GM21367 (cell line): ENCODE results near the gene ABCC9.

Source experiments
- ATAC-seq: cut with Tn5 transposase; IDR thresholded peaks from one replicate; pipeline ENCODE4 v1.9.1; 2021; ENCODE audit not compliant: unreplicated experiment

The ABCC9 gene

DNA sequence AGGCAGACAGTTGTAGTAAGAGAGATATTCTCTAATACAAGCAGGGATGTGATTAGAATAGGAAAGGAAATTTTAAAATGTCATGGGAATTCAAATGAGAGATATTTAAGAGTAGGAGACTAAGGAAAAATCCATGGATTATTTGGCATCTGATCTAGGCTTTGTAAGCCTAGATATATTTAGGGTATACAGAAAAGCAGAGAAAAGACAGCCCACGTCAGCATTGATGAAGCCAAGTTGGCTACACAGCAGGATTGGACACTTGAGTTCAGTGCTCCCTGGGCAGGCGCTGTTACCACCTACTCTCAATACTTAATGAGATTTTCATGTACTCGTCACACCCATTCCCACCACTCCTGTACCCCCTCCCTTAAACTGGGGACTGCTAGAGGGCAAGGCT, 165.1 kb downstream of the ABCC9 start:
- ATAC-seq: no peak

DNA sequence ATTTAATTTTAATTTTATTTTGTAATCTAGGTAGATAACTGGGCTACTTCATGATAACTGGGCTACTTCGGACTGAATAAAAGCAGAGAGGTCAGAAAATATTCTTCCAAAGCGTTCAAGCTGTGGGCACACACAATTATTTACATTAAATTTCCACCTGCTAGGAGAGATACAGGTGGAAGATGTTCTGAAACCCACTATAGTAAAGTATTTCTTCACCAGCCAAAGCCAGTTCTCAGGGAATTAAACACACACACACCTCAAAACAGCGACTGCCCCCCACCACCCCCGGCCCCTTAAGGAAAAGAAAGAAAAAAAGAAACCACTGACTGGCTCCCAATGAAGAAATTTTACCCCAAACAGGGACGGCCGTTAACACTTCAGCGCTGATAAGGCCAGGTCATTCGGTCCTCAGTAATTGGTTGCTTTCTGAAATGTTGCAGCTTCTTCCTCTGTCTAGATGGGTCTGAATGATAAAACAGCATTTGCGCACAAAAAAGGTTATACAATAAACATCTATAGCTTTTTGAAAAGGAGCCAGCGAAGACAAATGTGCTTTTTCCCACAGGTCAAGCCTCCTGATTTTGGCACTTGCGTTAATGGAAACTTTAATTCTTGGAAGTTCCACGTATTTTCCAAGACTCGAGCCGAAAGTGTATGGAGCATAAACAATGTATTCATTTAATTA, 165.9 kb downstream of the ABCC9 start:
- ATAC-seq: no peak

DNA sequence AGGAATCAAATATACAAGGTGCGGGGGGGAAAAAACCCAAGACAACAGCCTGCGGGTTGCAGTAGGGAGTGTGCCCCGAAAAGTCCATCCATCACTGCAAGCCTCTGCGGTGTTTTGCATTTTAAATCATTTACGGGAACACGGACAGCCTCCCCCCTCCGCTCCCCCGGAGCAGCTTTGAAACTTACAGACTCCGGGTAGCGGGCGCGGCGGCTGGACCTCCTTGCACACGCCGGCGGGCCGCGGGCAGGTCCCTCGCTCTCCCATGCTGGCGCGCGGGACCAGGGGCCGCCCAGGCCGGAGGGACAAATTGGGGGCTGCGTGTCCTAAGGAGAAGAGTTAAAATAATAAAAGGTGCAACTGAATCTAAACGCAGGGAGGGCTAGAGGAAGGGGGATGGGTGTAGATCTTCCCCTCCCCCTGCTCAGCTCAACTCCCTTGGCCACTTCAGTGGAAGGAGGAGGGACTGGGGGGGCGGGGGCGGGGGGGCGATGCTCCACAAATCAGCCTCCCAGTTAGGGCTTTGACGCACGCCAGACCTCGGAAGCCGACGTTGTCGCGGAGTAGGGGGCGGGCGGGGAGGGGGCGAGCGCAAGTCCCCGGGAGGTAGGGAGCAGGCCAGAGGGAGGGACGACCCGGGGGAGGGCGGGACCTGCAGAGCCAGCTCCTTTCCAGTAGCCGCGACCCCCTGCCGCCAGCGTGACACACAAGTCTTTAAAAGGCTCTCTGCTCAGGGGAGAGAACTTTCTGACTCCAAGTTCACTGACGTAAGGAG, 166.7 kb downstream of the ABCC9 start, which contains the start of gene KCNJ8:
Gene KCNJ8, minus strand, starts transcription at position 349 of the 775 bp plus-strand sequence. CDS start 1,090 bp downstream, outside the sequence.
- no peak for ATAC-seq

DNA sequence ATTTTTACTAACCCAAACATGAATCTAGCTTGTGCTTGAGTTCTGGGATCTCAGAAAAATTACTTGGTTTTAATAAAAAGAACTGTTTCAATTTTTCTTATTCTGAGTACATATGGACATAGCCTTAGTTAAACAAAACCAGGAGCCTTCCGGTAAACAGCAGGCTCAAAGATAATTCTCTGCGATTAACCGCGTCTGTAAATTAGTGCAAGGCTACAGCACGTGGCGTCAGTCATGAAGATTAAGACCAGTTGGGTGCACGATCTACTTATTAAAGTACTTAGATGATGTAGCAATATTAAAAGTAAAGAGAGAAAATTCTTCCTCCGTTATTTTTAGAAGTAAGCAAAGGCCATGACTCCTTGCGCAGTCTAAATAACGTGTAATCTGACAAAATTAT, 167.4 kb downstream of the ABCC9 start:
- no peak for ATAC-seq

DNA sequence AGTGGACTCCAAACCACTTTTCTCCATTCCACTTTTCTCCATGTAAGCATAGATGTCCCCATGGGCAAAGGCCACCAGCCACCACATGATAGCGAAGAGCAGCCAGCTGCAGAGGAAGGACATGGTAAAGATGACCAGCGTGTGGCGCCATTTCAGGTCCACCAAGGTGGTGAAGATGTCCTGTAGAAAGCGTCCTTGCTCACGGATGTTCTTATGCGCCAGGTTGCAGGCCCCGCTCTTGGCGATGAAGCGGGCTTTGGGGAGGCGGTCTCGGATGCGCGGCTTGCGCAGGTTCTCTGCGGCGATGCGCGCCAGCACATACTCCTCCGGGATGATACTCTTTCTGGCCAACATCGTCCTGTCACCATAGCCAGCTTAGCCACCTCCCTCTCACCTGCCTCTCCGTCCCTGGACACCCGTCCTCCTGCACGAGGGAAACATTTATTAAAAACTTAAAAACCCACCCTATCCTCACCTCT, 167.9 kb downstream of the ABCC9 start:
- ATAC-seq: no peak

DNA sequence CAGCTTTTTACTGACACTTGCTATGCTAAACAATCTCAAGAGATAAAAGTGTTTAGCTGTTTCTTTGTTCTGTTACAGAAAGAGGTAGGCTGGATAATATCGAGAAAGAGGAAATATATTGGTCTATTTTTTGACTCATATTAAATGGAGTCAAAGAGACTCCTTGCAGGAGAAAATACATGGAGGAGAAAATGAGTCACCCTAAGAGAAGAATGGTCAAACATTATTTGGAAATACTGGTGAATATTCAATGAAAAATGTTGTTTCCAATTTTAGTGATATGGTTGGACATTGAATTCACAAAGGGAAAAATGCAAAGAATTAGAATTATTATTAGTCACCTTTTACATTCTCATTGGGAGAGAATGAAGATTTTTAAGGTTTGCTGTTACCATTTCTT, 169.9 kb downstream of the ABCC9 start:
- ATAC-seq: no peak

DNA sequence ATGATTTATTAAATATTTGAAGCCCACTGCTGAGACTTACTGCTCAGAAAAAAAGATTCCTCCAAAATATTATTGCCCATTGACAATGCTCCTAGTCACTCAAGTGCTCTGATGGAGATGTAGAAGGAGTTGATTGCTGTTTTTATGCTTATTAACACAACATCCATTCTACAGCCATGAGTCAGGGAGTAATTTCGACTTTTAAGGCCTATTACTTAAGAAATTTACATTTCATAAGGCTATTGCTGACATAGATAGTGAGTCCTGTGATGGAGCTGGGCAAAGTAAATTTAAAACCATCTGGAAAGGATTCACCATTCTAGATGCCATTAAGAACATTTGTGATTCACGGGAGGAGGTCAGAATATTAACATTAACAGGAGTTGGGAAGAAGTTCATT, 171.9 kb downstream of the ABCC9 start:
- no peak for ATAC-seq

DNA sequence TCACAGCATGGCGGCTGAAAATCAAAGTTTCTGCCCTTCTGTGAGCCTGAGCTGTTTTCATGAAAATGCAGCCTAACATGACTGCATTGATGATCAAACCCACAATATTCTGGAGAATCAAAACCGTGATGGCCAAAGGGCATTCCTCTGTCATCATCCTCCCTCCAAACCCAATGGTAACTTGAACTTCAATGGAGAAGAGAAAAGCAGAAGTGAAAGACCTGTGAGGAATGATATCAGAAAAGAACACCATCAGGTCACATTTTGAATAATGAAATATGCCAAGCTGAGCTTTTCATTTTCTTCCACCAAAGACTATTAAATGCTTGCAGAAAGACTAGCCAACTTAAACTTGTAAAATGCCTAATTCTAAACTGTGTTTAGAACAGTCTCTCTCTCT, 174.8 kb downstream of the ABCC9 start:
- ATAC-seq: no peak

DNA sequence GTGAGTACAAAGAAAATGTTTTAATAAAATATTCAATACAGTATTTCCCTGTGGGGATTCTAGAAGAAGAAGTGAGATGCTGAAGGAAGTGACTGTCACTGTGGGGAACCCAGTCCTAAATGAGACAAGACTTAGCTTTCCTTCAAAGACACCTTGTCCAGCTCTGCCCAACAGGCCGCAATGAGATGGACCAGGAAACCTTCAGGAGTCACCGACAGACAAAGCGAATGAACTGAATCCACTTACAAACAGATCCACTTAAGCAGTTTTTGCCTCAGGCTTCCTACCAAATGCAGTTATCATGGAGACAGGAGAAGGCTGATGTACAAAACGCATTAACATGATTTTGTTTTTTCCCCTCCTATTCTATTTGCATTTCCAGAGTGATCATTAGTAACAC, 176.3 kb downstream of the ABCC9 start:
- no peak for ATAC-seq

DNA sequence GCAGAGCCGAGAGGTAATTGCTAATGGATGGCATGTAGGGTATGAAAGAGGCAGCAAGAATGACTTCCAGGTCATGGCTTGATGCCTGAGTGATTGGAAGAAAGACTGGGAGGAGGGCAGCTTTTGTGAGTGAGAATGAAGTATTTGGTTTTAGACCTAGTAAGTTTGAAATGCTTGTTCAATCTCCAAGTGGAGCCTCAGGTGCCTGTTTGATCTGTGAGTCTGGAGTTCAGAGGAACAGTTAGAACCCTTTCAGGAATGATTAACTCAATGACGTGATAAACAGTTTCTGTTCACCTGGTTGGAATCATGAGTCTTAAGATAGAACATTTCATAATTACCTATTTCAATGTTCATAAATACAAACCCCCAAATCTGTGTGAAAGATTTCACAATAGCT, 177.2 kb downstream of the ABCC9 start:
- no peak for ATAC-seq

DNA sequence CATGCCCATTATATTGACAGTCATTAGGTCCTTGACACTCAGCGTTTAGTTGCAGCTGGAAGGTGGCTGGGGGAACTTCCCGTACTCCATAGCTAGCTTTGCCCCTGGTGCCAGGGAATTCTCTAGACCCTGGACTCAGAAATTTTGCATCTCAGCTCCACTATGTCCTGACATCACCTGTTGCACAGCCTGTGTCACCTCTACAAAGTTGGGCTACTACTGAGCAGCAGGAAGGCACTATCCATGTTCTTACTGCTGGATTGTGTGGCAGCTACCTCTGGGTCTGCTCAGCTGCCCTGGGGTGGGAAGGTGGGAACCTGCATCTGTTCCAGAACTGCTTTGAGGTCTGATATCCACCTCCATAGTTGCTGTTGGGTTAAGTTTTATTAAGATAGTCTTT, 177.7 kb downstream of the ABCC9 start:
- ATAC-seq: no peak

DNA sequence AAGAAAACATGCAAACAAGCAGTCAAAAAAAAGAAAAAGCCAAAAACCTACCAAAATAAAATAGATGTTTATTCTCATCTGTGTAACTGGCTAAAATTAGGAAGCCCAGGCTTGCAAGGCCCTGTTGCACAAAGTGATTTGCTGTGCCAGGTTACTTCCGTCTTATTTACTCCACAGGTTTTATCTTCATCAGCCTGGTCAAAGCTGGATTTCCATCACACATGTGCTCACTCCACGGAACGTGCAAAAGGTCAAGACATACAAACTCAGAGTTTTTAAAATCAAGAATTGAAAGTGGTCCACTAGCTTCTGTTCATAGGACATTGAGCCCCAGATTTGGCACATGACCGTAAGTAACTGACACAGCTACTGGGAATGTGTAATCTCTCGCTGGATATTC, 181.5 kb downstream of the ABCC9 start:
- ATAC-seq: no peak

DNA sequence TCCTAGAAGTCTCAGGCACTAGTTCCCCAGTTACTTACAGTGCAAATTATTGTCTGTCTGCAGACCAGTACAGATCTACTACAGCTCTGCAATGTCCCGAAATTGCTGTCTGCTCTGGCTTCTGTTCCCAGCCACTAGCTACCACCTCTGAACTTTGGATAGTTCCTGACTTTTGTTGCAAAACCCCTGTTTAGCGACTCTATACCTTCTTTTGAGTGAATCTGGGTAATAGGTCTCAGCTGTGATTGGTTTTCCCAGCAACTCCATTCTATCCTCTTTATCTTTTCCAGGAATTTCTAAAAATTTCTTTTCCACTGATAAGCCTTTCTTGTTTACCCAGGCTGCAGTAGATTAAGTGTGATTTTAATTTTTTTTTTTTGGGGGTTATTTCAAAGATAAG, 183.5 kb downstream of the ABCC9 start:
- no peak for ATAC-seq

DNA sequence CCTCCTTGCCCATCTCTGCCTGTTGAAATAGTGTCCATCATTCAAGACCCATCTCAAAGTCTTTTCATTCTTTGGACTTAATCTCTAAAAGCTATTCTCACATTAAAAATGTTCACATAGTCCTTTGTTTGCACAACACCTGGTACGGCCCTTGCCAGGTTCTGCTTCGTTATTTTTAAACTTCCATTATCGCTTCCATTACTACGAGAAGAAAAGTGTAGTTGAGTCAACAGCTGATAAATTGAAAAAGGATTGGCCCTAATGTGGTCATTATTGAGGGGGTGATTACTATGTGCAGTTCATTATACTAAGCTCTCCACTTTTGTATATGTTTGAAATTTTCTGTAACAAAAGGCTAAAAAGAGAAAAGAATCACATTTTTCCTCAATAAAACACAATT, 184.5 kb downstream of the ABCC9 start:
- ATAC-seq: no peak

DNA sequence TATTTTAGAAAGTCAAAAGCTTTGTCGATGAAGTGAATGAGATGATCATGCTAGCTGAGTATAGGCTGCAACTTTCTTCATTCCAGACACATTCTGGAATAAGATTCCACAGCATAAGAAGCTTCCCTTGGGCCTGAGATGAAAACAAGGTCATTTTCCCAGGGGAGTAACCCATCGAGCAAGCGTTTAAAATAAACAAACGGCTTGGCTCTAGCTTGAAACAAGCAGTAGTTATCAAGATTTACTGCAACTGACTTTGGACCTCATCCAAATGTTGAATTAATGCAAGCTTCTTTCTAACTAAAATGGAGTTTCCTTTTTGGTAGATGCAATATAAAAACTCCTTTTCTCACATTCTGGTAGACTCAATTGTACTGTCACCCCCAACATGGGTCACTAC, 189.7 kb downstream of the ABCC9 start:
- ATAC-seq: no peak
